ENCODE results near the gene TEX36.

The TEX36 gene

GRCh38 chr10:125607689-125608290 is 75.2 kb downstream of the TEX36 start:
- no peak for TF ChIP-seq CTCF (IDR thresholded peaks at IDR 0.05; ENCODE audit: insufficient read depth, low read depth, low read length, missing control alignments)
- no peak for DNase-seq (ENCODE audit: low read depth)

GRCh38 chr10:125606414-125607010 is 76.5 kb downstream of the TEX36 start:
- no peak for DNase-seq (ENCODE audit: low read depth)
- no peak overlapping the region for H3K4me3 ChIP-seq (ENCODE audit: low read depth, low read length)
- no peak for TF ChIP-seq CTCF (IDR thresholded peaks at IDR 0.05; ENCODE audit: insufficient read depth, low read depth, low read length, missing control alignments)

More at GRCh38 chr10:125607689-125608290, 75.2 kb downstream of the TEX36 start:
- no peak overlapping the region for H3K4me3 ChIP-seq (ENCODE audit: low read depth, low read length)

Data from GM12865 (cell line).